ENCODE measurements around the gene RPS4Y2. TPM values are rescaled to one million over a fixed set of nuclear protein-coding genes. Genes with fewer than 3 reads are reported as not detected.

The RPS4Y2 gene
- total RNA-seq, 1 experiment from 2014 or later: 1.3 TPM

Other genes with a start within 250 kb of the RPS4Y2 start
- 0.51 and 0.86 TPM in 2 replicates for gene EIF1AY, start 180.3 kb upstream of the RPS4Y2 start, total RNA-seq (2014; rRNA removed; shearing (Covaris generic))